Small intestine (tissue), 7 donors: Measurements from ENCODE around the gene SCLY. TPM values are rescaled to one million over a fixed set of nuclear protein-coding genes. Genes with fewer than 3 reads are reported as not detected.

Experiments
- DNase-seq, 2 donors: peaks; one replicate each; pipeline versions ENCODE4 v3.0.0 to v3.0.0-alpha.2; 2013
- FAIRE-seq: peaks from 2 replicates; lab custom pipeline; 2012; peaks lifted over from hg19 to GRCh38; lab: Jason Lieb, UNC
- H3K27ac ChIP-seq, 3 donors: one replicate each; pipeline ENCODE4 v1.5.1; 2013; ENCODE audit warnings: low read length in 2 of 3, mild to moderate bottlenecking in 2 of 3, control low read depth in 1 of 3, inconsistent platforms in 1 of 3, low read depth in 1 of 3, moderate library complexity in 1 of 3
- H3K27me3 ChIP-seq, 3 donors: one replicate each; pipeline ENCODE4 v1.6.1; 2013; ENCODE audit warnings: low read length in 3 of 3, inconsistent platforms in 1 of 3; ENCODE audit not compliant: control insufficient read depth in 3 of 3, insufficient read depth in 3 of 3
- H3K36me3 ChIP-seq, 3 donors: one replicate each; pipeline ENCODE4 v1.6.1; 2013; ENCODE audit warnings: low read length in 3 of 3, inconsistent platforms in 1 of 3, low read depth in 1 of 3, mild to moderate bottlenecking in 1 of 3, moderate library complexity in 1 of 3; ENCODE audit not compliant: control insufficient read depth in 3 of 3, insufficient read depth in 2 of 3
- H3K4me1 ChIP-seq, 3 donors: one replicate each; pipeline ENCODE4 v1.6.1; 2013; ENCODE audit warnings: low read length in 2 of 3, inconsistent platforms in 1 of 3, low read depth in 1 of 3, mild to moderate bottlenecking in 1 of 3, moderate library complexity in 1 of 3; ENCODE audit not compliant: control insufficient read depth in 3 of 3, insufficient read depth in 2 of 3
- H3K4me3 ChIP-seq, 3 donors: one replicate each; pipeline ENCODE4 v1.5.1; 2013; ENCODE audit warnings: low read length in 3 of 3, control low read depth in 1 of 3, inconsistent platforms in 1 of 3, low read depth in 1 of 3, mild to moderate bottlenecking in 1 of 3, moderate library complexity in 1 of 3
- H3K9me3 ChIP-seq, 2 donors: one replicate each; pipeline ENCODE4 v1.6.1; 2013; ENCODE audit warnings: low read depth in 1 of 2, low read length in 1 of 2; ENCODE audit not compliant: control insufficient read depth in 2 of 2, insufficient read depth in 1 of 2
- WGBS, 3 donors: extraction: QIAGEN DNeasy Blood & Tissue Kit; methylation state at CpG; one replicate each; pipeline ENCODE4 v1.1.7; 2013; 5-methylcytosine and 5-hydroxymethylcytosine counted together
- polyA plus RNA-seq, 4 donors: library from polyadenylated mRNA; stranded (reverse) in 3 of 4; unstranded in 1 of 4; fragments of 200-250 nt in 3 of 4; fragments of 120-200 nt in 1 of 4; gene quantifications; one replicate each; pipeline versions ENCODE4 v1.2.1 to v1.2.3, GENCODE V29; 2013
- donor health status: healthy with polysubstance abuse.
- donor health status: control.
- donor health status: control.
- donor health status: Bipolar disorder and iron deficiency.
- donor health status: healthy.

SCLY gene
- polyA plus RNA-seq, 4 donors: 12.7 to 28.8 (median 23.7) TPM

DNA sequence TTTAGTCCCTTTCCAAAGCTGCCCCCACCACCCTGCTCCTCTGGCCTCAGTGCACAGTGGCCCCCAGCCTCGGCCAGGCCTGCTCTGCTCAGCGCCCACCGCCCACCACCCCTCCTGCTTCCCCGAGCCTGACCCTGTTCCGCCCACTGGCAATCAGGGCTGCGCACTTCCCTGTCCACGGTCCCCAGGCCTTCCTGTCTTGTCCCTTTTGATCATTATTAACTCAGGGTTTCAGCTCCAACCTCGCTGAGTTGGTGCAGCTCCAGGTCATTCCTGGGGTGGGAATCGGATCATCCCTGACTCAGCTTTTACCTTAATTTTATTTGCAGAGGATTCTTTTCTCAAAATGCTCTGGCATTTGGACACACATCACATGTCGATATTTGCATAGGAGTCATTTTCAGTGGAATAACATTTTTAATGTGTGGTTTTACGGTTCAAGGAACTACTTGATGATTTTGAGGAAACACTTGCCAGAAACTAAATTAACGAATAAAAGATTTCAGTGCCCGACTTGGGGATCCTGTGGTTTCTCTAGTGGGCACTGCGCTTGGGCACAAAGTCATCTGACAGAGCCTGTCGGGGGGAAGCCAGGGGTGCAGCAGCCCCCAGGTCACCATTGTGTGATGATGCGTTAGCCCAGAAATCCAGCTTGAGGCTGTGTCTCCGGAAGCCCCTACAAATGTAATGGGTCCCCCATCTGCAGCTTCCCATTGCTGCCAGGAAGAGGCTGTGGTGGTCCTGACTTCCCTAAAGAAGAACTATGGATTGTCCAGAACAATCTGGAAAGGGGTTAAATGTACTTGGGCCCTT lies 38.3 kb downstream of the SCLY start:
- Histone ChIP-seq H3K27ac (peak overlapping the region in 2 of 3 donors; percentile 49 to 56), H3K36me3 (peaks cover 0 to 27% (median 0%) of the 10 kb centered on the region in 3 donors), H3K27me3 (no peaks in the 10 kb centered on the region), H3K9me3 (no peaks in the 10 kb centered on the region), H3K4me1 (peaks cover 0 to 3% (median 0%) of the 10 kb centered on the region in 3 donors), H3K4me3 (no peak overlapping the region)
- FAIRE-seq: no peak
- peak in 1 of 2 donors; percentile 8 for DNase-seq
- 45 to 60% (median 55%) methylated on average over 17 of the region's 17 CpGs for WGBS, 3 donors

DNA sequence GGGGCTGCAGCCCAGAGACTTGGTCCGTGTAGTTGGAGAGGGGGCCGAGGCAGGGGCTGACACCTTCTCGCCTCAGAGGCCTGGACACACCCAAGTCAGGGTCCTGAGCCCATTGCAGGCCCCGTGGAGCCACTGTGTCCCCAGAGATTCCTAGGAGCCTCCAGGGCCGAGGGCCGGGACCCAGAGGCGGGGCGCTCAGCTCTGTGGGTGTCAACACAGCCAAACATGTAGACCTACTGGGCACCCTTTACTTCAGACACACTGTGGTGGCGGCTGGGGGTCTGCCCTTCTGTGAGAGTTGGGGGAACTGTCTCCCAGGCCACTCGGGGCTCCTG lies 38.9 kb downstream of the SCLY start:
- Histone ChIP-seq H3K4me1 (peaks cover 0 to 3% (median 0%) of the 10 kb centered on the region in 3 donors), H3K27me3 (no peaks in the 10 kb centered on the region), H3K27ac (no peak overlapping the region), H3K4me3 (no peak overlapping the region), H3K36me3 (peaks cover 0 to 23% (median 0%) of the 10 kb centered on the region in 3 donors), H3K9me3 (no peaks in the 10 kb centered on the region)
- 77 to 94% (median 85%) methylated on average over 8 to 10 of the region's 10 CpGs for WGBS, 3 donors
- FAIRE-seq (no peak), DNase-seq (no peak)

DNA sequence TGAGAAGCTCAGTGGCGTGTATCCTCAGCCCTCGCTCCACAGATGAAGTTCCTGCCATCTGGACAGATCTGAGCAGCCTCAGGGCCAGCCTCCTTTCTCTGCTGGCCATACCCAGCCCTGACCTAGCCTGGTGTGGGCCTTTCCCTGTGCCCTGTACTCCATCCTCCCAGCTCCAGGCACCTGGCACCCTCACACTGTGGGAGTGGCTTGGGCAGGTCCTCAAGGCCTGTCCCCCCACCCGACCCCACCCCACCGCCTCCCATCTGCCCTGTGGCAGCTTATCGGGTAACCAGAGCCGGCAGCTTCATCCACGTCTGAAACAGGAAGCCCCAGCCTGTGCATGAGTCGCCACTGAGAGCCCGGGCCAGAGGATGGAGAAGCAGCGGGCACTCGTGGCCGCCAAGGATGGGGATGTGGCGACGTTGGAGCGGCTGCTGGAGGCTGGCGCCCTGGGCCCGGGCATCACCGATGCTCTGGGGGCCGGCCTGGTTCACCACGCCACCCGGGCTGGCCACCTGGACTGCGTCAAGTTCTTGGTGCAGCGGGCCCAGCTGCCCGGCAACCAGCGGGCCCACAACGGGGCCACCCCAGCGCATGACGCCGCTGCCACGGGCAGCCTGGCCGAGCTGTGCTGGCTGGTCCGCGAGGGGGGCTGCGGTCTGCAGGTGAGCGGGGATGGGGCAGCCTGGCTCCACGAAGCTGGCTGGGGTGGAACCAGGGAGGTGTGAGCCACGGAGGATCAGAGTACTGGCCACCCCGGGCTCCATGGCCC lies 39.4 kb downstream of the SCLY start, which contains the start of gene ESPNL:
ESPNL (plus strand) TSS at position 292 of the 772 bp plus-strand sequence; CDS start at position 372, 80 bp downstream.
- Histone ChIP-seq H3K4me3 (no peak within 1 kb of the TSS), H3K4me1 (peaks cover 0 to 3% (median 0%) of the 10 kb centered on the region in 3 donors), H3K9me3 (no peaks in the 10 kb centered on the region), H3K27me3 (no peaks in the 10 kb centered on the region), H3K27ac (no peak within 1 kb of the TSS), H3K36me3 (peaks cover 0 to 21% (median 0%) of the 10 kb centered on the region in 3 donors)
- FAIRE-seq (no peak), DNase-seq (peak in 1 of 2 donors; percentile 27)
- whole genome bisulfite sequencing, 3 donors: 81 to 85% (median 83%) methylated on average over 33 to 38 of the region's 38 CpGs

DNA sequence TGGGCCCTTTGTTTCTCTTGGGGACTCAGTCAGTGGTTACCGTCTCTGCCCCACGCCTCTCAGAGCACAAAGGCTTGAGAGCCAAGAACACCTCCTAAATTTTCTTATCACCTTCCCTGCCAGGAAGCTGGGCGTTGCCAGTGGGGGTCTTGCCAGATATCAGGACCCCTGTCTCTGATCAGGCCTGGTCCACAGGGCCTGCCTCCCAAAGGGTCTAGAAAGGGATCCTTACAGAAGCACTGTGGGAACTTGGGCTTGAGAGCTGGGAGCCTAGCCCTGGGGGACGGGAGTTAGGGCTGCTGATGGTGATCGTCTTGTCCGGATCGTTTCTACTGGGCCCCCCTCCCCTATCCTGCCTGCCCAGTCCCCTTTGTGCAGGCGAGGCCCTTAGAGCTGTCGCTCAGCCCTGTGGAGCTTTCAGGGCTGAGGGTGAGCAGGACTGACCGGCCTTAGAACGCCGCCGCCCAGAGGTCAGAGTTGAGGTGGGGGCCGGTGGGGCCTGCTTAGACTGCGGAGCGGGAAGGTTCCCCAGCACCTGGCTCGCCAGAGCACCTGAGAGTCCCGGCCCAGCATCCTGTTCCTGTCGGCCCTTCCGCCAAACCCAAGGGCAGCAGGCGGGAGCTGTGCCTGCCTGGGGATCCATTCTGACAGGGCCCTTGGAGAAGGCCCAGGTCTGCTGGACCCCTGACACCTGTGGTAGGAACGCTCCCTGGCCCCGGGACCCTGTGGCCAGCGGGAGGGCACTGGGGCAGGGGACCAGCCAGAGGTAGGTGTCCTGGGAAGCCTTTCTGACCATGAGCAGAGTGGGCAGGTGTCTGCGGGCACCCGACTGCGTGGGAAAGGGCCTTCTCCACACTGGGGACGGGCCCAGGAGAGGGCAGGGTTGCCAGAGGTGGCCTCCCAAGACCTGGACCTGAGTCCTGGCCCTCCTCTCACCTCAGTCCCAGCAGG lies 40.3 kb downstream of the SCLY start:
- Histone ChIP-seq H3K36me3 (peaks cover 0 to 18% (median 0%) of the 10 kb centered on the region in 3 donors), H3K27me3 (no peaks in the 10 kb centered on the region), H3K4me1 (peaks cover 0 to 3% (median 0%) of the 10 kb centered on the region in 3 donors), H3K9me3 (no peaks in the 10 kb centered on the region), H3K27ac (no peak overlapping the region), H3K4me3 (no peak overlapping the region)
- DNase-seq (no peak), FAIRE-seq (no peak)
- WGBS, 3 donors: 91% methylated on average over 24 to 28 of the region's 28 CpGs

DNA sequence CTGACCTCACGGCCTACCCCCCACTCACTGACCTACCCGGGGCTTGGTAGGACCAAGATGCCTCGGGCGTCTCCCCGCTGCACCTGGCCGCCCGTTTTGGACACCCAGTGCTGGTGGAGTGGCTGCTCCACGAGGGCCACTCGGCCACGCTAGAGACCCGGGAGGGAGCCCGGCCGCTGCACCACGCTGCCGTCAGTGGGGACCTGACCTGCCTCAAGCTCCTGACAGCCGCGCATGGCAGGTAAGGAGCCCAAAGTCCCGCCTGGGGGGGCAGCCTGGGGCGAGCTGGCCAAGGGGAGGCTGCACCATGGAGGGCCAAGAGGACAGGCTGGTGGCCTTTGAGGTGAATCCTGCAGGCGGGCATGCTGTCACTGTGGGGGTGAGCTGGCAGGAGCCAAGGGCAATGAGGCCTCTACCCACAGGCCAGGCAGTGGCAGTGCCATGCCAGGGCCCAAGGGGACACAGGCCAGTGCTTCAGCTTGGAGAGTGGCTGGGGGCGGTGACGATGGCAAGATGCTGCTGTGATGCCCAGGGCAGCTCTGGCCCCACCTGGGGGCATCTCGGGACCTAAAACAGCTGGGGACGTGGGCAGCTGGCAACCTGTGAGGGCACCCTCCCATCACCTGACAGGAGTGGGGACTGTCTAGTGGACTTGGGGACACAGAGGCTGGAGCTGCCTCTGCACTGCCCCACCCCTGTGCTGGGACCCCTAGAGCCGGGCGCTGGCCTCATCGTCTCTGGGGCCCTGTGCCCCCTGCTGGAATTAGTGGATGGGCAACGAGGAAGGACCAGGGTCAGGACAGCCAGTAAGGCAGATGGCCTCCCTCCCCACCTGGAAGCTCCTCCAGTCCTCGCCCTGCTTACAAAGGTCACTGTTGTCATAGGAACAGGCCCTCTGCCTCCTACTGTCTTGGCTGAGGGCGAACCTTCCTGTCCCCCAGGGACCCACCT lies 41.4 kb downstream of the SCLY start:
- WGBS, 3 donors: 77 to 88% (median 87%) methylated on average over 20 to 30 of the region's 30 CpGs
- peaks cover 0 to 3% (median 0%) of the 10 kb centered on the region in 3 donors for H3K4me1 ChIP-seq
- H3K4me3 ChIP-seq: no peak overlapping the region
- no peaks in the 10 kb centered on the region for H3K27me3 ChIP-seq
- FAIRE-seq: no peak
- peaks cover 0 to 11% (median 0%) of the 10 kb centered on the region in 3 donors for H3K36me3 ChIP-seq
- no peaks in the 10 kb centered on the region for H3K9me3 ChIP-seq
- no peak for DNase-seq
- H3K27ac ChIP-seq: no peak overlapping the region

DNA sequence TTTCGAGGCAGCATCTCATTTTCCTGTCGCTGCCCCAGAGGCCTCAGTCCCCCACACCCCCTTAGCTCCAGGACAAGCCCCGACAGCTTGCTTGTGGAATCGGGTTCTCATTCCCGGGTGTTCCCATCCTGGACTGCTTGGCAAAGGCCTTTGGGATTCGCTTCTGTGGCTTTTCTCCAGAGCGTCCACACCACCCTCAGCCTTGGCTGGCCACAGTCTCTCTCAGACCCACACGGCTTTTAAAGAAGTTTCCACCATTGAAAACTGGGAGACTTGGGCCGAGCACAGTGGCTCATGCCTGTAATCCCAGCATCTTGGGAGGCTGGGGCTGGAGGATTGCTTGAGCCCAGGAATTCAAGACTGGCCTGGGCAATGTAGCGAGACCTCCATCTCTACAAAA lies 42.1 kb downstream of the SCLY start:
- DNase-seq: no peak
- 81 to 89% (median 84%) methylated on average over 10 of the region's 10 CpGs for WGBS, 3 donors
- Histone ChIP-seq H3K9me3 (no peaks in the 10 kb centered on the region), H3K4me1 (peaks cover 0 to 3% (median 0%) of the 10 kb centered on the region in 3 donors), H3K27me3 (no peaks in the 10 kb centered on the region), H3K4me3 (no peak overlapping the region), H3K36me3 (peaks cover 0 to 11% (median 0%) of the 10 kb centered on the region in 3 donors), H3K27ac (no peak overlapping the region)
- FAIRE-seq: no peak

DNA sequence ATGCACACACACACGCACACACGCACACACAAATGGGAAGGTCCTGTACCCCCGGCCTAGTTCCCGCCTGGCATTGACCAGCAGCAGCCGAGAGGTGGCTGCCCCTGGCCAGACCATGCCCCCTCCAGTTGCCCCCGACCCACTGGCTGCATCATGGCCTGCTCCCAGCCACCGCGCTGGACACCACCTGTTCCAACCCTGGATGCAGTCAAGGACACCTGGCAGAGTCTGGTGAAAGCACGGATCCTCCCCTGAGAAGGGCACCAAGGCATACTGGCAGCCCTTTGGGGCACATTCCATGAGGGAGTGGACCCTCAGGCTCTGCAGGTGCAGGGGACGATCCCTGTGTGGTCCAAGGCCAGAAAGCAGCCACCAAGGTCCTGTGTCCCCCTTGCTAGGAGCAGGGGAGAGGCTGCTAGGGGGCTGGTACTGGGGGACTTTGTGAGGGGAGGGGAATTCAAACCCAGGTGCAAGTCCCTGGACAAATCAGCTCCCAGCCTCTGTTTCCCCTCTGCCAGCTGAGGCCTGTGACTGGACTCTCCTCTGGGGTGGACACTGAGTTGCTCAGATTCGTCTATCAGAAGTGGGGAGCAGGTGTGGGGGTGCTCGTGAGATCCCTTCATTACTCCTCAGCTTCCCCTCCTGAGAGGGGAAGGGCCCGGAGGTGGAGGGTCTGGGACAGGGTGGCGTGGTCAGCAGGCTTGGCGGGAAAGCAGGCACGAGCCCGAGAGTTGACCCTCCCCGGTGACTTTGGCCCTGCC lies 42.8 kb downstream of the SCLY start:
- H3K27me3 ChIP-seq: no peaks in the 10 kb centered on the region
- 85 to 93% (median 90%) methylated on average over 18 of the region's 18 CpGs for WGBS, 3 donors
- no peak for DNase-seq
- FAIRE-seq: no peak
- peaks cover 0 to 2% (median 0%) of the 10 kb centered on the region in 3 donors for H3K4me1 ChIP-seq
- no peaks in the 10 kb centered on the region for H3K9me3 ChIP-seq
- no peak overlapping the region for H3K27ac ChIP-seq
- peaks cover 0 to 6% (median 0%) of the 10 kb centered on the region in 3 donors for H3K36me3 ChIP-seq
- no peak overlapping the region for H3K4me3 ChIP-seq
